ENCODE measurements around the gene JAZF1. TPM values are rescaled to one million over a fixed set of nuclear protein-coding genes. Genes with fewer than 3 reads are reported as not detected.

JAZF1 gene
- total RNA-seq, 2 donors from 2014 or later = 13.9 to 16.5 TPM

DNA sequence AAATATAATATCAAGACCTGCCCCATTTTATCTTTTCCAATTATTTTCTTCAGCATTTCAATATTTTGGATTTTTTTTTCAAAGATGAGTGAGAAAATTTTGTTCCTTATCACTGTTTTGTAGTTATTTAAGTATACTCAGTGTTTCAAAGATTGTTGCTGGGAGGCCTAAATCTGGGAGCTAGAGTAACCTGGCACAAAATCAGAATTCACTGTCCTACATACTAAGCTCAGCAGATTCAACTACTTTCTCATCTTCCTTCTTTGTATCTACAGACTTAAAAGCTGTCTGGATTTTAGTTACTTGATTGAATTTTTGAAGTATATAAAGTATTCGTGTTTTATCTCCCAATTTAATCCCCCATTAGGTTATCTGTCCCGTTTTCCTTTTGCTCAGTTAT lies 354.7 kb downstream of the JAZF1 start:
- Histone ChIP-seq H3K36me3 (no peaks in the 10 kb centered on the region), H3K27me3 (replicated peaks; ENCODE audit: insufficient read depth) (no peaks in the 10 kb centered on the region), H3K27ac (no peak overlapping the region), H3K9me3 (no peaks in the 10 kb centered on the region), H3K4me1 (ENCODE audit: control insufficient read depth in 1 of 2, low read depth in 2 of 2) (no peaks in the 10 kb centered on the region), H3K4me3 (no peak overlapping the region)
- no peak for TF ChIP-seq CTCF (IDR thresholded peaks at IDR 0.05)
- no peak for ATAC-seq (ENCODE audit: insufficient number of reproducible peaks, low FRiP score, low read depth)
- no peak for DNase-seq (ENCODE audit: low spot score)

GRCh38 chr7:27822245-27822644 lies 358.4 kb downstream of the JAZF1 start:
- no peaks in the 10 kb centered on the region for H3K4me1 ChIP-seq (ENCODE audit: control insufficient read depth in 1 of 2, low read depth in 2 of 2)
- no peak for ATAC-seq (ENCODE audit: insufficient number of reproducible peaks, low FRiP score, low read depth)

DNA sequence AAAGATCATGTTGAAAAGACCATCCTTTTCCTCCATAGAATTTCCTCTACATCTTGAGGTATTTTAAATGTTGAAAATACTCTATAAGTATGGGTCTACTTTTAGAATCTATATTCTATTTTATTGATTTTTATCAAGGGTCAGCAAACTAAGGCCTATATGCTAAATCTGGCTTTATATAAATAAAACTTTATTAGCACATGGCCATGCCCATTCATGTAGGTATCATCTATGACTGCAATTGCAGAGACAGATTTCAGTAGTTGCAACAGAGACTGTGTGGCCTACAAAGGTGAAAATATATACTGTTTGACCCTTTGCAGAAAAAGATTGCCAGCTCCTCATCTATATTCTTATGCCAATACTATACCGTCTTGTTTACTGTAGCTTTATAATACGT lies 367.9 kb downstream of the JAZF1 start:
- H3K27ac ChIP-seq = no peak overlapping the region
- peaks cover under 1% of the 10 kb centered on the region for H3K36me3 ChIP-seq
- no peaks in the 10 kb centered on the region for H3K9me3 ChIP-seq
- no peaks in the 10 kb centered on the region for H3K27me3 ChIP-seq (replicated peaks; ENCODE audit: insufficient read depth)
- DNase-seq (ENCODE audit: low spot score) (no peak), ATAC-seq (ENCODE audit: insufficient number of reproducible peaks, low FRiP score, low read depth) (no peak)
- TF ChIP-seq CTCF (IDR thresholded peaks at IDR 0.05) = no peak
- H3K4me1 ChIP-seq (ENCODE audit: control insufficient read depth in 1 of 2, low read depth in 2 of 2) = peaks cover 15% of the 10 kb centered on the region in 2 donors
- H3K4me3 ChIP-seq = no peak overlapping the region

More at GRCh38 chr7:27822245-27822644, 358.4 kb downstream of the JAZF1 start:
- H3K36me3 ChIP-seq = peaks cover 7% of the 10 kb centered on the region
- no peak for TF ChIP-seq CTCF (IDR thresholded peaks at IDR 0.05)
- no peak overlapping the region for H3K27ac ChIP-seq
- H3K4me3 ChIP-seq = no peak overlapping the region
- DNase-seq (ENCODE audit: low spot score) = no peak
- H3K9me3 ChIP-seq = no peaks in the 10 kb centered on the region
- no peaks in the 10 kb centered on the region for H3K27me3 ChIP-seq (replicated peaks; ENCODE audit: insufficient read depth)

DNA sequence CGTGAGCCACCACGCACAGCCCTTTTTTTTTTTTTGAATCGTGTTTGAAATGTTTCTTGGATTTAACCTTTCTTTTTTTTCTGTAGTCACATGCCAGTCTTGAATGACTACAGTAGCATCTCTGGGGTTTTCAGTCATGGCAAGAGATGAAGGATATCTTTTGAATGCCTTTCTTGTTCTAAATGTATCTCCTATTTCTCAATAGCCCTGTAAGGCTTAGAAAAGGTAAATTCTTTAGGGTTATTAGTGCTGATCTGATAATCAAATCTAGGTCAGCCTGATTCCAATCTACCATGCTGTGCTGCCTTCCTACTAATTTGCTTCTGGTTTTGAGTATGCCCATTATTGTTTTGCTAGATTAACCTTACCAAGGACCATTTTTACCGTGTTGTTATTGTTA lies 370.4 kb downstream of the JAZF1 start:
- no peaks in the 10 kb centered on the region for H3K9me3 ChIP-seq
- peaks cover 15 to 19% of the 10 kb centered on the region in 2 donors for H3K4me1 ChIP-seq (ENCODE audit: control insufficient read depth in 1 of 2, low read depth in 2 of 2)
- TF ChIP-seq CTCF (IDR thresholded peaks at IDR 0.05) = no peak
- H3K36me3 ChIP-seq = no peaks in the 10 kb centered on the region
- no peak for ATAC-seq (ENCODE audit: insufficient number of reproducible peaks, low FRiP score, low read depth)
- DNase-seq (ENCODE audit: low spot score) = no peak
- H3K4me3 ChIP-seq = no peak overlapping the region
- no peak overlapping the region for H3K27ac ChIP-seq
- no peaks in the 10 kb centered on the region for H3K27me3 ChIP-seq (replicated peaks; ENCODE audit: insufficient read depth)

- H3K9me3 ChIP-seq = no peaks in the 10 kb centered on the region
- H3K27me3 ChIP-seq (replicated peaks; ENCODE audit: insufficient read depth) = no peaks in the 10 kb centered on the region
- H3K36me3 ChIP-seq = no peaks in the 10 kb centered on the region
- peak overlapping the region; percentile 24 for H3K4me3 ChIP-seq
- H3K27ac ChIP-seq = peak overlapping the region; percentile 35 to 56
- TF ChIP-seq CTCF (IDR thresholded peaks at IDR 0.05) = no peak
- peaks cover 11 to 19% of the 10 kb centered on the region in 2 donors for H3K4me1 ChIP-seq (ENCODE audit: control insufficient read depth in 1 of 2, low read depth in 2 of 2)
- no peak for ATAC-seq (ENCODE audit: insufficient number of reproducible peaks, low FRiP score, low read depth)
- DNase-seq (ENCODE audit: low spot score) = no peak
These were observed 372.0 kb downstream of the JAZF1 start for GRCh38 chr7:27808626-27809025.
